Amniotic epithelial cell (primary cell): ENCODE measurements around the gene NBAS.

Experiments used
- DNase-seq: peaks from one replicate; pipeline ENCODE4 v3.0.0-alpha.2; 2010; ENCODE audit warnings: low read depth

The NBAS gene

DNA sequence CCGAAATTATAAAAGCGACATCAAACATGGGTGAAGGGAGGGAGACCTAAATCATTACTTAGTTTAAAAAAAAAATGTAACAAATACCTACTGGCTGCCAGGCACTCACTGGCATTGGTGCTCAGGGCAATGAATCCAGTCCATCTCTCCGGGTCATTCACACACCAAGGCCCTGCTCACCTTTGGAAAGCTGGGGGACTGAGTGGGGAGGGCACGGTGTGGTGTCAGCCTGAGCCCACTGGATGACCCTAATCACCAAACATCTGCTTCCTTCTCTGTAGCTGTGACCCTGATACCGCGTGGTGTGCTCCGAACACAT is 30.2 kb upstream of the NBAS start:
- DNase-seq = no peak

- peak; percentile 54 for DNase-seq
Measured at GRCh38 chr2:15588329-15588919, 27.3 kb upstream of the NBAS start.

DNA sequence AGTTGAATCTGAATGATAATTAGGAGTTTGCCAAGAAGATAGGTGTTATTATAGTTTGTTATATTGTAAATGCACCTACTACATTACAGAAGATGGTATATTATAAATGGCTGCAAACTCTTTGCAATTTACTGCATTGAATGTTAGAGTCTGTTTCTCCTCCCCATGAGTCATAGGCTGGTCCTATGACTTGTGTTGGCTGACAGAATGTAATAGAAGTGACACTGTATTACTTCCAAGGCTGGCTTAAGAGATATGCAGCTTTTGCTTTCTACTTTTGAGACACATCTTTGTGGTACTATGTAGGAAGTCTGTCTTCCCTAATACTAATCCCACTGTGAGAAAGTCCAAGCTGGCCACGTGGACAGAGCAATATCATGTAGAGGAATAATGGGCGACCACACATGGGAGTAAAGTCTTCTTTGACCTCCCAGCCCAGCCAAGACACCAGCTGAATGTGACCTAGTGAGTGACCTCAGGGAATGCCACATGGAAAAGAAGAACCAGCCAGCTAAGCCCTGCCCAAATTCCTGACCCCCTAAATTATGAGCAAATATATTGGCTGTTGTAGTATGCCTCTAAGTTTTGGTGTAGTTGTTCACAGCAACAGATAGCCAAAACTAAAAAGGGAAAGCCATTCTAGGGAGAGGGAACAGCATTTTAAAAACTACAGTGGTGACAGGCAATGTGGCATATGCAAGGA is 23.8 kb upstream of the NBAS start:
- no peak for DNase-seq

GRCh38 chr2:15584316-15584715 is 23.2 kb upstream of the NBAS start:
- no peak for DNase-seq

DNA sequence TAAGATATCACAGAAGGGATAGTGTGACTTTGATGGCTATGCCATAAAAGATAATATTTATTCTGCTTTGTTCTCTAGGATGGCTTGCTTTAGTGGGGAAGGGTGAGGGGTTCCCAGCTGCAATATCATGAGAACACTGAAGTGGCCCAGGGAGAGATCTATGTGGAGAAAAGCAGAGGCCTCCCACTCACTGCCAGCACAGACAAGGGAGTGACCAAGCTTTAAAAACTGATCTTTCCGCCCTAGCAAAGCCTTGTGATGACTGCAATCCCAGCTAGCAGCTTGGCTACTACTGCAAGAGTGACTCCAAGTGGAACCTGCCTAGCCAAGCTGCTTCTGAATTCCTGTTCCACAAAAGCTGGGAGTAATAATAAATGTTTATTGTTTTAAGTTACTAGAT is 22.7 kb upstream of the NBAS start:
- DNase-seq = no peak

- DNase-seq = no peak
Measured at GRCh38 chr2:15582710-15583357, 21.7 kb upstream of the NBAS start.

- DNase-seq = no peak
Measured at GRCh38 chr2:15580451-15580850, 19.3 kb upstream of the NBAS start.

- DNase-seq = no peak
Measured at GRCh38 chr2:15579641-15580040, 18.5 kb upstream of the NBAS start.

DNA sequence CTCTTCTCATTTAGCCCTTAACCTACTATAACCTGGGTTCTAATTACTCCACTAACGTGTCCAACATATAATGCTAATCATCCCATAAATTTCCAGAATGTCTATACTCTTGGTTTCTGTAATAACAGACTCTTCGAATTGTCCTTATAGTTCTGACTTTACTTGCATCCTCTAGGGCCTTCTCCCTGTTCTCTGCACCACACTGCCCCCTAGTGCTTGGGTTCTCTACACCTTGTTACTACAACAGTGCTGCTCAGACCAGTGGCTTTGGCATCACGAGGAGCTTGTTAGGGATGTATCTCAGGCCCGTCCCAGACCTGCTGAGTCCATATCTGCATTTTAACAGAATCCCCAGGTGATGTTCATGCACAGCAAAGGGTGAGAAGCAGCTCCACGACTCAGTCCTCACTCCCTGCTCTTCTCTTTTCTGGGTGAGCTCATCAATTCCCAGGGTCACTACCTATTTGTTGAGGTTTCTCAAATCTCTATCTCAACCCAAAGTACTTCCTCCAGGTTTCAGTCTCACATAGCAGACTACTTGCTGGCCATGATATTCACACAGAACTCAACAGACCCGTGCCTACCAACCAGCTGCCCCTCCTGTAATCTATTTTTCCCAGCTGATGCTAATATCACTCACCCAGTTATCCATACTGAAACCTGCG is 16.1 kb upstream of the NBAS start:
- peak; percentile 77 for DNase-seq

GRCh38 chr2:15571729-15572128 is 10.6 kb upstream of the NBAS start:
- DNase-seq = no peak

DNA sequence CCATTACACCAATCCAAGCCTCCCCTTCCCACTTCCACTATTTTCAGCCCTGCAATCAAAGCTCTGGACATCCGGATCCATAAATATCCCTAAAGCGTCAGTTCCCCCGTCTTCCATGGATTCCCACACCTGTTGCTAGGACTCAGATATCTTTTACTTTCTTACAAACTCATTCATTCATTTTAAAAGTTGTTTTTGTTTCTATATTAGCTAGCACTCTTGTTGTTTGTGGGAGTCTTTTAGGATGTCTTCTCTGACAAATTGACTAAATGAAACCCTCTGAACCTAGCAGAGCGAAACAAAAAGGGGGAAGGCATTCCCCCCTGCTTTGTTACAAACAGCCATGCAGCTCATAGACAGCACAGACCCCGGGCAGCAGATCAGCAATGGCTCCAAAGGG is 9.0 kb upstream of the NBAS start:
- no peak for DNase-seq

DNA sequence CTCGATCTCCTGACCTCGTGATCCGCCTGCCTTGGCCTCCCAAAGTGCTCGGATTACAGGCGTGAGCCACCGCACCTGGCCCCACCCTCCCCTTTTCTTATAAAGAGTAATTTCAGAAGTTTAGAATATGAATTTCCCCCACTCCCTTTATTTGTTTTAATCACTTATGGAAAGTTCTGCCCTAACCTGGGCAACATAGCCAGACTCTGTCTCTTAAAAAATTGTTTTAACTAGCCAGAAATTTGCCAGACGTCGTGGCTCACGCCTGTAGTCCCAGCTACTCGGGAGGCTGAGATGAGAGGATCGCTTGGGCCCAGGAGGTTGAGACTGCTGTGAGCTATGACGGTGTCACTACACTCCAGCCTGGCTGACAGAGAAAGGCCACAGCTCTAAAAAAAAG is 7.7 kb upstream of the NBAS start:
- no peak for DNase-seq

DNA sequence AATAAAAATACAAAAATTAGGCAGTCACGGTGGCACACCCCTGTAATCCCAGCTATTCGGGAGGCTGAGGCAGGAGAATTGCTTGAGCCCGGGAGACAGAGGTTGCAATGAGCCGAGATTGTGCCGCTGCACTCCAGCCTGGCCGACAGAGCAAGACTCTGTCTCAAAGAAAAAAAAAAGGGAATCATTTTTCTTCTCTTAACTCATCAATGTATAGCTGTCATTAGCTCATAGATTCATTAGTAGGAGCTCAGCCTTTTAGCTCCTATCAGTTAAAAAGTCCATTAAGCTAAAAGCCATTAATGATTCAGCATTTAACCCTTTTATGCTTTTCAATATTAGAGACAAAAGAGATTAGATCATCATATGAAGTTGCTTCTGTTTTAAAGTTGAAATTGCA is 5.8 kb upstream of the NBAS start:
- DNase-seq = no peak

GRCh38 chr2:15565994-15566671 is 5.0 kb upstream of the NBAS start:
- no peak for DNase-seq

DNA sequence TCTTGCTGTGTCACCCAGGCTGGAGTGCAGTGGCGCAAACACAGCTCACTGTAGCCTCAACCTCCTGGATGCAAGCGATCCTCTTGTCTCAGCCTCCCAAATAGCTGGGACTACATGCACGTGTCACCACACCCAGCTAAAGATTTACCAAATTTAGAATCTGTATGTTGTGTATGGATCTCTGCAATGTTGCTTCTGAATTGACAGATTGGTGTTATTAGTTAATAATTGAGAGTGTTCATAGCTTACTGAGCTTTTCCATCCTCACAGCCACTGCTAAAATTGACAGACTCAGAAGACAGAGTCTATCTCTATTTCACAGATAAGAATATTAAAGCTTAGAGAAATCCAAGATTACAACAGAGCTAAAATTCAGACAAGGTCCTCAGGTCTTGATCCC is 4.3 kb upstream of the NBAS start:
- no peak for DNase-seq

GRCh38 chr2:15563227-15564100 is 2.3 kb upstream of the NBAS start:
- DNase-seq = no peak

DNA sequence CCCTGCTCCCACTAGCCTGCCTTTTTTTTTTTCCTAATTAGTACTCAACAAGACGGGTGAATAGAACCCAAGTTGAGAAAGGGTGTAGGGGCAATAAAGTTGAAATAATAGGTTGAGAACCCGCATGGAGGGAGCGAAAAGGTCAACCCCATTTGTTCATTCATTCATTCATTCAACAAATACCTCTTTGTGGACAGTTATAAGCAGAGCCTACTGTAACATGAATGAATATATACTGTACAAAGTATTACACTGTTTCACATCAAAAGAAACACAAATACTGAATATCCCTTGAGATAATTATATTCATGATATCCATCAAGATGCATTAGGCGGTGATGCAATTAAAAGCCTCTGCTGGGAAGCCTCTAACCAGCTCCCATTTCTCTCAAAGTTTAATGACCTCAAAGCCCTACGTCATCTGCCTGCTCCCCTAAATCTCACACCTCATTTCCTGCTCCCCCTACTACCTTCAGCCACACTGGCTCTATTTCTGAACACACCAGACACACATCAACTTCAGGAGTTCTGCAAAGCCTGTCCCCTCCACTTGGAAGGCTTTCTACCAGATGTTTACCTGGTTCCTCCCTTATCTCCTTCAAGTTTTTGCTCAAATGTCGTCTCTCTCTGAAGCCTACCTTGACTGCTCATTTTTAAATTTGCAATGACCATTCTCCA is 1.4 kb upstream of the NBAS start:
- DNase-seq = no peak

GRCh38 chr2:15561574-15562344 is 625 bp upstream of the NBAS start:
- DNase-seq = peak; percentile 85

GRCh38 chr2:15560140-15560987 is 770 bp downstream of the NBAS start:
- no peak for DNase-seq
